ENCODE measurements around the gene HELB.

HELB gene

DNA sequence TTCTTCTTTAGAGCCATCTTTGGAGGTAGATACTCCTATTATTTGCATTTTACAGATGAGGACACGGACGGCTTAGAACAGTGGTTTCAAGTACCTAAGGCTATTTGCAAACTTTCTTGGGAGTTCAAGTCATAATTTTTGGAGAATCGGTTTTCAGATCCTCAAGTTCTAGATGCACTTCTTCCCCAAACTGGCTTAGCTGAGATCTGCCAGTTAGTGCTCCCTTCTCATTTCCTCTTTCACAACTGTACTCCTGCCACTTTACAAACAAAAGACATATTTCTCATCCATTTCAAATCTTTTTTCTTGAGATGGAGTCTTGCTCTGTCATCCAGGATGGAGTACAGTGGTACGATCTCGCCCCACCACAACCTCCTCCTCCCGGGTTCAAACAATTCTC, 77.3 kb downstream of the HELB start:
- TF ChIP-seq, protein P1, sequence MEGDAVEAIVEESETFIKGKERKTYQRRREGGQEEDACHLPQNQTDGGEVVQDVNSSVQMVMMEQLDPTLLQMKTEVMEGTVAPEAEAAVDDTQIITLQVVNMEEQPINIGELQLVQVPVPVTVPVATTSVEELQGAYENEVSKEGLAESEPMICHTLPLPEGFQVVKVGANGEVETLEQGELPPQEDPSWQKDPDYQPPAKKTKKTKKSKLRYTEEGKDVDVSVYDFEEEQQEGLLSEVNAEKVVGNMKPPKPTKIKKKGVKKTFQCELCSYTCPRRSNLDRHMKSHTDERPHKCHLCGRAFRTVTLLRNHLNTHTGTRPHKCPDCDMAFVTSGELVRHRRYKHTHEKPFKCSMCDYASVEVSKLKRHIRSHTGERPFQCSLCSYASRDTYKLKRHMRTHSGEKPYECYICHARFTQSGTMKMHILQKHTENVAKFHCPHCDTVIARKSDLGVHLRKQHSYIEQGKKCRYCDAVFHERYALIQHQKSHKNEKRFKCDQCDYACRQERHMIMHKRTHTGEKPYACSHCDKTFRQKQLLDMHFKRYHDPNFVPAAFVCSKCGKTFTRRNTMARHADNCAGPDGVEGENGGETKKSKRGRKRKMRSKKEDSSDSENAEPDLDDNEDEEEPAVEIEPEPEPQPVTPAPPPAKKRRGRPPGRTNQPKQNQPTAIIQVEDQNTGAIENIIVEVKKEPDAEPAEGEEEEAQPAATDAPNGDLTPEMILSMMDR (IDR thresholded peaks at IDR 0.05; ENCODE audit: control insufficient read depth, insufficient read depth, low read depth, low read length, missing control alignments) = no peak
- no peak for DNase-seq (ENCODE audit: low read depth)
- no peak overlapping the region for H3K4me3 ChIP-seq (ENCODE audit: control insufficient read depth, low read depth, low read length)

DNA sequence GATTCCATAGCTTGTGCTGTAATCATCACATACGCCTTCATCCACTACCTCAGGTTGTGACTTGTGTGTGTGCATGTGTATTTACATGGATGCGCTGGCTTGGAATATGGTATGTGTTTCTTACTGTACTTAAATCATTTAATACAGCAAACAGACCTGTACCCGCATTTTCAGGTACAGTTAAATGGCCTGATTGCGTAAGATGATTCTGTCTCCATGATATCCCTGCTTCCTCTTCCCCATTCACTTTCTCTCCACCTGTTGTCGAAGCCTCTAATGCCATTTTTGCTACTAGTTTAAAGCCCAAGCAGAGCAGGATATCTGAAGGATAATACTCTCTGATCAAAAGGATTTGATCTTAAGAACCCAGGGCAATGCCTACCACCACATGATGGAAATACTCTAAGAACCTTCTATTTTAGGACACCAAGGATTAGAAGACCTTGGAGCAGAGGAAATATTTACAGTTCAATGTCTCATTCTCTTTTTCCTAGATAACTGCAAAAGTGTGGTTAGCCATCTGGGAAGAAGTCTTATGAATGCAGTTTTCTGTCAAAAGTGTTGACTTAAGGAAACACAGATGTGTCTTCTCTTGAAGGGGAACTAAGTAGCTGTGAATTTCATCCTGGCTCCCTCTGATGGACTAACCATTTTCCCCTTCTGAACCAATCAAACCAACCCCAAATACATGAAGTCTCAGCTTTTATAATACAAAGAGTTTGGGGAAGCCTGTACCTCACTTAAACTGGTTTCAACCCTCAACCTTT, 78.7 kb downstream of the HELB start:
- no peak overlapping the region for H3K4me3 ChIP-seq (ENCODE audit: control insufficient read depth, low read depth, low read length)
- TF ChIP-seq, protein P1 (IDR thresholded peaks at IDR 0.05; ENCODE audit: control insufficient read depth, insufficient read depth, low read depth, low read length, missing control alignments) = no peak
- no peak for DNase-seq (ENCODE audit: low read depth)

DNA sequence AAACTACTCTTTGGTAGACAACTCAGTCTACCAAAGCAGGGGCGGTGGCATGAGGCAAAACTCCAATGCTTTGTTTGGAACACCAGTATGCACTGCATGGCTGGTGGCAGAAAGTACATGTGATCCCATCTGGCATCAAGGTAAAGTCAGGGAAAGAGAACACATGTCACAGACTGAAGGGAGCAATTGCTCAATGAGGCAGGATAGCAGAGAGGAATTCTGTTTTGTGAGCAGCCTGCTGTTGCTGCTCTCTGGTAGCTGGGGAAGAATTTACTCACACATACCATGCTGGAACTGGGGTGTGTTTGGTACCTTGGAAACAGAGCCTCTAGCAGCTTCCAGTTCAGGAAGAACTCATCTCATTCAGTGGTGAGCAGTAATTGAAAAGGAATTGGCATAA, 84.8 kb downstream of the HELB start:
- DNase-seq (ENCODE audit: low read depth) = no peak

More for the DNA sequence above, 84.8 kb downstream of the HELB start:
- H3K4me3 ChIP-seq (ENCODE audit: control insufficient read depth, low read depth, low read length) = no peak overlapping the region
- TF ChIP-seq, protein P1 (IDR thresholded peaks at IDR 0.05; ENCODE audit: control insufficient read depth, insufficient read depth, low read depth, low read length, missing control alignments) = no peak

Measured in AG09309 (cell line).